AML-193 (cell line): ENCODE results near the gene HOXD9.

ENCODE experiments used
- DNase-seq, 2 experiments: peaks; one replicate each; lab custom pipeline; 2025; lab: John Stamatoyannopoulos, UW

Gene HOXD9

DNA sequence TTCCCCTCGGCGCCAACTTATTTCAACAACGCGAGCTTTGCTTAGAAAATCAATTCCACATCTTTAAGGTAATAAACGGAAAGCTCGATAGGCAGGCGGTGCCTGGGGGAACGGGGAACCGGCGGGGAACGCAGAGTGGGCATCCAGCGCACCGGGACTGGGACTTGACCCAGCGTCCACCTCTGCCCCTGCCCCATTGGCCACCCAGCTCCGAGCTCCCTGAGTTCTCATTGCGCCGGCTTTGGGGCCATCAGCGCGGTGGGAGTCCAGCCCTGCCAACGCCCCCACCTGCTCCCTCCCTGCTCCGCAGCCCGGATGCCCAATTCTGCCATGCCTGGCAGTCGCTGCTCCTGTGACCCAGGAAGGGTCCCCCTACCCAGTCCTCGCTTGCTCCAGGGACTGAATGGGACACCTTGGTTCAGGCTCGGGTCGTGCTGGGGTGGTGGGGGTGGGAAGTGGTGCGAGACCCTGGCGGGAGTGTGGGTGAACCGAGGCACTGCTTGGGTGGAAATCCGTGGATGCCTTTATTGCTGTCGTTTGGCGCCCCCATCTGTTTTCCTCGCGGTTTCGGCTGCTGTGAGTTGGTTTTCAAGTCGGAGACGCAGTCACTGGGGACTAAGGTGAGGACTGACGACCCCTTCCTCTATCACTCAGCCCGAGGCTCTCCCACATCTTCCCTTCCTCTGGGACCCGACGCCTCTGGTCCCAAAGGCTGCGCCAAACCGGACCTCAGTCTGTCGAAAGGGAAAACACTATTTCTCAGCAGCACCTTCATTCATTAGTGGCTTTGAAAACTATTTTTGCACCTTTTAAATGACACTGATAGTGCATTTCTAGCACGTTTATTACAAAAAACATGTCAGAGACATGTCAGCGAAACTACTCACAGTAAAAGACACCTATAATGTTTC is 36.4 kb upstream of the HOXD9 start:
- no peak for DNase-seq

DNA sequence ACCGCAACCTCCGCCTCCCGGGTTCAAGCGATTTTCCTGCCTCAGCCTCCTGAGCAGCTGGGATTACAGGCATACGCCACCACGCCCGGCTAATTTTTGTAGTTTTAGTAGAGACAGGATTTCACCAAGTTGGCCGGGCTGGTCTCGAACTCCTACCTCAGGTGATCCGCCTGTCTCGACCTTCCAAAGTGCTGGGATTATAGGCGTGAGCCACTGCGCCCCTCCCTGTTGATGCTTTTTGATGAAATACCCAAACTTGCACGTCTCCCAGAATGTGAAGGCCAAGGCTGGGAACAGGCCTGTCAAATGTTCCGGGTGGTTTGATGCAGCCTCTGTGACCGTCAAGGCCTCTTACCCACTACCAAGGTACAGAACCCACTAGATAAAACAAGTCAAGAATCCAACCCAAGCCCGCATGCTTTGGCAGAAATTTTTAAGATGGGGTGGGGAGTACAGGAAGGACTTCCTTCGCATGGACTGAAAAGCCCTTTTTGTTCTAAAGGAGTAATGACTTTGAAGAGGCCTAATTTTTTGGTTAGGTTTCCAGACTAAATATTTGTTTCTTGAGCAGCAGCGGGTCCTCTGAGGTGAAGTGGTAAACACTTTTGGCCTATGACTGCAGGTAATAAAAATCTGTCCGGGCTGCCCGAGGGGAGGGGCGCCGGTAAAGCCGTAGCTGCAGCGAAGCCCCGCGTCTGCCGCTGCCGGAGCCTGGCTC is 35.0 kb upstream of the HOXD9 start:
- DNase-seq, result no peak

DNA sequence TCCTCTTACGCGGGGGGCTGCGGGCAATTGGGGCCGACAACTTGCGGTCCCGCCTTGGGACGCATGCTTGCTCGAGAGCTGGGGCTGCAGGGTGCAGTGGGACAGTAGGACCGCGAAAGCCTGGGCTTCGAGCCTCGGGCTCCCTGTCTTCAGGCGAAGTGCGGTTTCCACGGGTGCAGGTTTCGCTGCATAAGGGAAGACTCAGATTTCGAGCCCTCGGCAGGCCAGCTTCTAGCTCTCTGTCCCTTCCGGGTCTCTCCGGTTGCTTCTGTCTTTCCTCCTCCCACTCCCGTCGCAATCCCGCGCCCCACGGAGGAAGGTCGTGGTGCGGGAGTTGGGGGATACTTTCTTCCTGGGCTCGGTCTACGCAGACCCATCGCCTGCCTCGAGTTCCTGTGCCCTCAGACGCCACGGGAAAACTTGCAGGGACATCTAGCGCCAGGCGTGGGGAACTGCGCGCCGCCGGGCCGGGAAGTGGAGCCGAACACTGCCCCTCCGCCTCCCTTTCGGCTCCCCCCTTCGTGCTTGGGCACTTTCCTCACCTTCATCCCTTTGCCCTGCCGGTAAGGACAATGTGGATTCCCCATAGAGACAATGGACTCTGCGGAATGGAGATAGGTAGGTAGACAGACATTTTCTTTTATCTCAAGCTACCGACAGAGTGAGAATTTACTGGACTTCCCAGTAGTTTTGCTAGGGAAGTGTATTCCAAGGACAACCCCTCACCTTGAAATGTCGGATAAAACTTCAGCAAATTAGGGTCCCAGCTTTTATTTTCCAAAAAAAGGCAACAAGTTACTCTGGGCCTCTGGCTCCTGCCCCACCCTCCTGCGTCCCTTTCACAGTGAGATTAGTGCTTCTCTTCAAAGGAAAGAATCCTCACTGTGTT is 34.2 kb upstream of the HOXD9 start:
- DNase-seq, result peak; percentile 63 to 65

DNA sequence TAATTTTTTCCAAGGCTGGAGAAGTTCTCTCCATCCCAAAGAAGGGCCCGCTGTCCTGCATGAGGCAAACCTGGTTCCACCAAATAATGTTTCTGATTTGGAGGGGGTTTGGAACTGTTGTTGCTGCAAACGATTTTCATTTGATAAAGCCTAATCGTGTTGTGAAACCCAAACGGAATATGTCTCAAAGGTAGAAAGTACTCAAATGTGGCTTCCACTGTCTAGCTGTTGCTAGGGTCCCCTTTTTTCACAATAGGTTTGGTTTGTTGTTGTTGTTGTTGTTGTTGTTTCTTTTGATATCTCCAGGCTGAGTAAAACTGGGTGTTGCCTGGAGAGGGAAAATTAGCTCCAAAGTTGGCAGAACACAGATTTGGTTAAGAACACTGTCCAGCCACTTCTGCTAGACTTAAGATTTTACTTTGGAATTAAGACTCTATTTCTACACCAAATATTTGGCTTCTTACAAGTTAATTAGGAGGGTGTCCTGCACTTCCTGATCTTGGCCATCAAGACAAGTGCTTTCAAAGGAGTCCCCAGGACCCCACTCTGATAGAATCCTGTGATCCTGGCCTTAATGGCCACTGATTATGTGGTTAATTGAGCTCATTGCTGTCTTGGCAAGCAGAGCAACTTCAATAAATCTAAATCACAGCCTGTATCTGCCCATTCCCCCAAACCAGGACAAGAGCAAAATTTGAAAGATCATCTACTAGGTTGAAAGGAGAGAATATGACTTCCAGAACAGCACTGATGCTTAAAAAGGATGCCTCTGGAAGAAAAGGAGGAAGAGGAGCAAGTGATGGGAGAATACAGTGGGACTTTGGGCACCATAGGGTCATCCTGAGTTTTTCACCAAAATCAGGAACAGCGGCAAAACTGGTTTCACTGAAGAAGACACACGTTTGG is 33.3 kb upstream of the HOXD9 start:
- DNase-seq, result no peak

DNA sequence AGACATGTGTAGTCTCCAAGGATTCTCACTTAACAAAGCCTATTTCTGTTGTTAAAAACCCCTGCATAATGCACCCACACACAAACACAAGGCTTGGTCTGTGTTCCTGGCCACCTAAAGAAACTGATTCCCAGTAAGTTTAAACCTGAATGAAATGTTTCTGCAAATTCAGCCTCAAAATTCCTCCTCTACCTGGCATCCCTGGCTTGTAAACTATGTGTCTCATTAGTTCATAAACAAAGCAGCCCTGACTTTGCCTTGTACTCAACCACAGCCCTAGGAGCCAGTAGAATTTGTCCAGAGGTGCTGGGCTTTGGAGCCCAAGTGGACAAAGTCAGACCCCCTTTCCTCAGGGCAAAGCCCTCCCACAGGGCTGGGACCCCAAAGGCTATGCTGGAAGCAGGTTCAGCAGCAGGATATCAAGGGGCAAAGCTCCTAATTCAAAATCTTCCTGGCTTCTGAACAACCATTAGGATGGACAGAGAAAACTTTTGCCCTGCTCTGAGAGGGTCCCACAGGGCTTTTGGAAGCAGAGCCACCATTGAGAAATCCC is 32.6 kb upstream of the HOXD9 start:
- DNase-seq, result no peak

DNA sequence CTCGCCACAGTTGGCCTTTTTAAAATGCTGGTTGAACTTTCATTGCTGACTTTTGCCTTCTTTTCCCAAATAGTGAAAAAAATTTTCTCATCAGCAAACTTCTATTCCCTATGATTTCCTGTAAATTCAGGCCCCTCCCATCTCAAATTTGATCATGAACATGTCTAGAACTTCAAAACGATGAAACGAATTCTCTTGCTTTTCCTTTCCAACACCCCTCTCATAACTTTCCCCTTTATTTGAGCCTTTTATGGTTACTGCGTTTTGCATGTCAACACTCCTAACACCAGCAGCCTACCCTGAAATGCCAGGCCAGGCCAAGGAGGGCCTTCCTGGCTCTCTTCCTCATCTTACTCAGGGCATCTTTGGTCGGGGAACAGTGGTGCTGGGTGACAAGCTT is 31.7 kb upstream of the HOXD9 start:
- no peak for DNase-seq

DNA sequence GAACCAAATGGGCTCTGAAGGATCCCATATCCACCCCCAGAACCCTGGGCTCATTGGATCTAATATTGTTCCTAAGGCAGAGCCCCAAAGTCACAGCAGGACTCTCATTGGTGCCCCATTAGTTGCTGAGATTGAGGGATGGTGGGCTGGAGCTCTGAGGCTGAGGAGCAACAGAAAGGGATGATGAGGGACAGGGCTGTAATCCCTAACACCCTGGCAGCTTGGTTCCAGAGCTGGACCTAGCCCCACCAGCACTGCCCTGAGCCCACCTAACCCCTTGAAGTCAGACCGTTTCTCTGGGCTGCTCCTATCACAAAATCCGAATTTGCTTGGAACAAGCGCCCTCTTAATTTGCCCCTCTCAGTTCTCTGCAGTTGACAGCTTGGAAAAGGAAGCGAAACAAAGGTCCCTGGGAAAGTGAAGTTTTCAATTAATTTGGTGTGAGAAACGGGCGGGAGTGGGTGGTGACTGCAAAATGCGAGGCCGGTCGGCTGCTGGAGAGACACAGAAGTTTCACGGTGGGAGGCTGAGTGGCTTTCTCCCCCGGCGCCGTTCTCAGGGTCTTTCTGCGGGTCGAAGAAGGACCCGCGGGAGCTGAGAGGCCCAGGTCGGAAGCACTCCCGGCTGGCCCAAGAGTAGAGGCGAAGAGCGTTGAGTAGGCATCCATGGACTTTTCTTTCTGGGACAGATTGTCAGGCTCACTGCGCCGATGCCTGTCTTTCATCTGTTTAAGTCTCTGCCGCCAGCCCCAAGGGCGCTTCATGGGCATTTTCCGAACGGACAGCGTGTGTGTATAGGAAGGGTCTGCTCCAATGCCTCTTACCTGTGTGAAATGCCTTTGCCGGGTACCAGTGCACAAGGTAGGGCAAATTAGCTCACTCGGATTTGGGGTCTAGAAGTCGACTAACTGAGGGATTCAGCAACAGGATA is 30.9 kb upstream of the HOXD9 start:
- no peak for DNase-seq

DNA sequence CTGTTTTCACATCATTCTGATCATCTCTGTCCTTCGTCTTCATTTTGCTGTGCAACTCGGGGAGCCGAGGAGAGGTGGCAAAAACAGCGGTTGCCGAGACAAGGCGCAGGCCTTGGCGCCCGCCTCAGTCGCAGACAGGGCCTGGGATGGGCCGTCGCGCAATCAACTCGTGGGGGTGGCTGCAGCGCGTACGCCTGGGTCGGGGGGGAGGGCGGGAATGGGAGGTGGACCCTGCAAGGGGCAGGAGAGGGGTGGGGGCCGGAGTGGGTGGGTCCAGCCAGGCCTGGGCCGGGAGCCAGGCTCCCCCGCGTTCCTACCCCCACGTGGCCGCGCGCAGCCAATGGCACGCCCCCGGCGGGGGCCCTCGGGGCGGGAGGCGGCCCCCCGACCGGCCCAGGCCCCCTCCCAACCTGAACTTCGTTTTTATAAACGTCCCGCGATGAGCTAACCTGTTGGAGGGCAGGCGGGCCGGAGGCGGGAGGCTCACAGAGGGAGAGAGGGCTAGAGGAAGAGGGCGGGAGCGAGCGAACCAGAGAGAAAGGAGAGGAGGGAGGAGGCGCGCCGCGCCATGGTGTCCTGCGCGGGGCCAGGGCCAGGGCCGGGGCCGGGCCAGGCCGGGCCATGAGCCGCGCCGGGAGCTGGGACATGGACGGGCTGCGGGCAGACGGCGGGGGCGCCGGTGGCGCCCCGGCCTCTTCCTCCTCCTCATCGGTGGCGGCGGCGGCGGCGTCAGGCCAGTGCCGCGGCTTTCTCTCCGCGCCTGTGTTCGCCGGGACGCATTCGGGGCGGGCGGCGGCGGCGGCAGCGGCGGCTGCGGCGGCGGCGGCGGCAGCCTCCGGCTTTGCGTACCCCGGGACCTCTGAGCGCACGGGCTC is 30.0 kb upstream of the HOXD9 start, which contains the start of gene HOXD13:
Gene HOXD13, plus strand, starts transcription at position 452 of the 875 bp plus-strand sequence. Its CDS starts 170 bp downstream, at position 622.
- no peak for DNase-seq

DNA sequence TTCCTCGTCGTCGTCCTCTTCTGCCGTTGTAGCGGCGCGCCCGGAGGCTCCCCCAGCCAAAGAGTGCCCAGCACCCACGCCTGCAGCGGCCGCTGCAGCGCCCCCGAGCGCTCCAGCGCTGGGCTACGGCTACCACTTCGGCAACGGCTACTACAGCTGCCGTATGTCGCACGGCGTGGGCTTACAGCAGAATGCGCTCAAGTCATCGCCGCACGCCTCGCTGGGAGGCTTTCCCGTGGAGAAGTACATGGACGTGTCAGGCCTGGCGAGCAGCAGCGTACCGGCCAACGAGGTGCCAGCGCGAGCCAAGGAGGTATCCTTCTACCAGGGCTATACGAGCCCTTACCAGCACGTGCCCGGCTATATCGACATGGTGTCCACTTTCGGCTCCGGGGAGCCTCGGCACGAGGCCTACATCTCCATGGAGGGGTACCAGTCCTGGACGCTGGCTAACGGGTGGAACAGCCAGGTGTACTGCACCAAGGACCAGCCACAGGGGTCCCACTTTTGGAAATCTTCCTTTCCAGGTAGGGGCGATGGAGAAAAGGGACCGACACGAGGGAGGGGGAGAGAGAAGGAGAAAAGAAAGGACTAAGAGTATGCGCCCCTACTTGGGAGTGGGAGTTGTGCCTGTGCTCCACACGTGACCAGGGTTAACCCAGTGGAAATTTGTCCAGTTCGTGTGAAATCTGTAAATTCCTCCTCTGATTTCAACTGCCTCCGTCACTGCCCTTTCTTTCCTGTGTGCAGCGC is 29.2 kb upstream of the HOXD9 start:
- DNase-seq, result no peak

DNA sequence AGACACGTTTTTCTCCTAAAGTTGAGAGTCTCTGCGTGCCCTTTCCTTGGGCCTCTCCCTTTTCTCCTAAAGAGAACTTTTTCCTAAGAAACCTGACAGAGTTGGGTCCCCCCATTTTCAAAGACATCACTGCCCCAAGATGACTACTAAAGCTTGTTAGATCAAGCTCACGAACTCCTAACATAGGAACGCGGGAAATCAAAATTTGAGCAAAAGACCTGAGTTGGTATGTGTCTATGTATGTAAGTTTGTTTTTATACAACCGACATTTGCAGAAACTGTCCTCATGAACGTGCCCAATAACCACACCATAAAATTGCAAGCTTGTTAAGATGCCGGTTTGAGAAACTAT is 28.6 kb upstream of the HOXD9 start:
- DNase-seq, result no peak

DNA sequence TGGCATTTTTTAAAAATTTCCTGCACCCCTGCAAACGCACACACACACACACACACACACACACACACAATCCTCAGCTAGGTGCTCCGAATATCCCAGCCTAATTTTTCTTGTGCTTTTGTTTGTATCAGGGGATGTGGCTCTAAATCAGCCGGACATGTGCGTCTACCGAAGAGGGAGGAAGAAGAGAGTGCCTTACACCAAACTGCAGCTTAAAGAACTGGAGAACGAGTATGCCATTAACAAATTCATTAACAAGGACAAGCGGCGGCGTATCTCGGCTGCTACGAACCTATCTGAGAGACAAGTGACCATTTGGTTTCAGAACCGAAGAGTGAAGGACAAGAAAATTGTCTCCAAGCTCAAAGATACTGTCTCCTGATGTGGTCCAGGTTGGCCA is 28.2 kb upstream of the HOXD9 start:
- no peak for DNase-seq

DNA sequence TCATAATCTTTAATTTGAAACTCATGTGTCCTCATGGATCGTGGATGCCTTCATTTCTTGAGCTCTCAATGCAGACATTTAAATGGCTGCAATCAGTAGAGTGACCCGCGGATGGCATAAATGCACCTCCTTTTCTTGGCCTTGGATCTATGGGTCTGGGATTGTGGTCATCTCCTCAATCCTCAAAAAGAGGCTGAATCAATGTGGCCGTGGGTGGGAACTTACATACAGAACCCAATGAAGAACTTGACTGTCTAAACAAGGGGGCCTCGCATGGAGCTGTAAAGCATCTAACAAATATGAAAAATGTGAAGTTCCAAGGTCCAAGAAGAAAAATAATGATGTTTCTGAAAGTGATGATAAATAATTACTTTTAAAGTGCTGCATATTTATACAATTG is 27.1 kb upstream of the HOXD9 start:
- DNase-seq, result no peak

DNA sequence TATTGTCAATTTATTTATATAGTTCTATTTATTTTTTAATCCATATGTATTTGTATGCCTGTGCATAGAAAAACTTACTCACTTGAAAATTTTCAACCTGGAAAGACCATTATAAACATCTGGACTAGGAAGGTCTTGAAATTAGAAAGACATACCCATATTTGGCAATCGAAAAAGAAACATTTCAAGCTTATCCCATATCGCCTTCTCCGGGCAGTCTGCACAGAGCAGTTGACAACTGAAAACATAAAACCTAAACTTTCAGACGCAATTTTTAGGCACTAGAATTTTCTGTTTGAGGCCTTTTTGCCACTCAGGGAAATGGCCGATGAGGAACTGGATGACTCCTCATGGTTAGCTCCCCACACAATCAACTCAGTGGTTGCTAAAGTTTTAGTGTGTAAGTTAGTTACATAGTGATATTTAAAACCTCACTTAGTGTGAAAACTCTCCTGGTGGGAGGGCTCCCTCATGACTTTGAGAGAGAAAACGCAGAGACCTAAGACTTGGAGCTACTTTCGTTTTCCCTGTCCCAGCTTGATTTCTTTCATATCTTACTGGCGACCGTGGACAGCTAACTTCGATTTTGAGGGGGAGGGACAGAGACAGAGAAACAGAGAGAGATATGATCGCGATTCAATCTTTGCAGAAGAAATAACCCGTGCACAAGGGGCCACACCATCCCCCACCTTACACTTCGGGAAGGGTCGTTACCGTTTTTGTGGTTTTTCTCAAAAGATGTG is 26.1 kb upstream of the HOXD9 start:
- DNase-seq, result peak; percentile 45 to 53

DNA sequence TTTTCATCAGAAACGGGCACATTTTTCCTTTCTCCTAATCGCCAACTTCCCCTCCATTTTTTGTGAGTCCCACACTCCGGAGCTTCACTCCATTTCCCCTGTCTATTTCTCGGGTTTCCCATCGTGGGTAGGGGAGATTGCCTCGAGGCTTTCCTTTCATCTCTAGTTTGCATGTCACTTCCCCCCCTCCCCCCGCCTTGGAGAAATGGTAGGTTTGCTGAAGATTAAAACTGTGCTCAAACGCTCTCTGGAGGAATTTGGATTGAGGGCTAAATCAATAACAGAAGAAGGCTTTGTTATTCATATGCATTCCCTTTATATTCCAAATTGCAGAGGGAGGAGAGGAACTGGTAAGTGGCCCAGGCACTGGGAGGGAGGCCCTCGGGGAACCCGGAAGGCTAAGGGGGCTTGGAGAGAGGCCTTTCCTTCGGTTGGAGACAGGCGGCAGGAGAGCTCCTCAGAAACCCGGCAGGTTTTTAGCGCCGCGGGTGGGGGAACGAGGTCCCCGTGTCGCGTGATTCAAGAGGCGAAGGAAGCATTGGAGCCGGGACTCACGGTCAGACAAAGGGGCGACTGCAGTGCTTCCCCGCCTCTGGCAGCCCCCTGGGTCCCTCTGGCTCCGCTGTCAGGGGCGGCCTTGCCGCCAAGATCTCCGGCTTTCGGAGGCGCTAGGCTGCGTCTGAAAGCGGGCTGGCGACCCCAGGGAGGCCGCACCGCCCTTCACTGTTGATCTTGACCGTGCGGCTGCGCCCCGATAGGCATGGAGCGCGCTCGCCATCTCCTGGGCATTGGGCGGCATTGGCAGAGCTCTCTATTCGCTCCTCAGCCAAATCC is 25.3 kb upstream of the HOXD9 start:
- DNase-seq, result peak; percentile 53 to 67

DNA sequence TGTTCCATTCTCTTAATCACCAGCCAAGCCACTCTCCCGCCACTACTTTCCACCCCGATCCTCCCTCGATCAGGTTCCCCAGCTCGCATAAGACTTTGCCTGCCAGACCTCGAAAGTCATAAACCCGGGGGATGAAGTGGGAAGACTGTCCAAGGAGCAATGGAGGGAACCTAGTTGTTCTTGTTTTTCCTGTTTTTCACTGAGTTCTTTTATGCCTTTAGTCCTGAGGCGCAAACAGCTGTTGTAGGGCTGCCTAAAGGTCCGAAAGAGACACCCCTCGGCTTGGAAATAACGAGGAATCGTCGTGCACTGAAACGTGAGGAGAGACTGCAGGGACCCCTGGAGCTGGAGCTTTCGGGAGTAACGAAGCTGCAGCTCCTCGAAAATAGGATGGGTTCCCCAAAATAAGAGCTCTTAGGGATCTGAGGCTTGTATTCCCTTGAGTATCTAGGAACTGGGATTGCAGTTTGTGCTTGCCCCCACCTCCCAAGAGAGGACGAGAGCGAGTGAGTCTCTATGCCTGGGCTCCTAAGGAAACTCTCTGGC is 24.6 kb upstream of the HOXD9 start:
- no peak for DNase-seq
